AG10803 (cell line): ENCODE measurements around the gene FAR2.
"Not testable (repeated sequence)": the region's sequence is repeated elsewhere in the genome, so short reads cannot be mapped to it uniquely, and the experiment has no call there.

Experiments
- DNase-seq: peaks from one replicate; pipeline ENCODE4 v3.0.0; 2010; ENCODE audit warnings: low read depth
- H3K4me3 ChIP-seq: 2 replicates; pipeline ENCODE4 v1.5.1; 2011; ENCODE audit warnings: mild to moderate bottlenecking, low read length, control low read depth
- CTCF ChIP-seq: conservative IDR thresholded peaks from 2 replicates; pipeline ENCODE4 v1.5.1; 2011; ENCODE audit warnings: mild to moderate bottlenecking, low read length, control low read depth, inconsistent platforms

FAR2 gene

GRCh38 chr12:29164477-29165393, 15.7 kb downstream of the FAR2 start:
- peak; percentile 48 for DNase-seq
- no peak overlapping the region for H3K4me3 ChIP-seq
- no peak for TF ChIP-seq CTCF

GRCh38 chr12:29167445-29167844, 18.4 kb downstream of the FAR2 start:
- no peak for TF ChIP-seq CTCF
- H3K4me3 ChIP-seq = no peak overlapping the region
- no peak for DNase-seq

- no peak overlapping the region for H3K4me3 ChIP-seq
- TF ChIP-seq CTCF = no peak
- DNase-seq = no peak
Observed at GRCh38 chr12:29167988-29168387, 18.9 kb downstream of the FAR2 start.

GRCh38 chr12:29169978-29170377, 20.9 kb downstream of the FAR2 start:
- H3K4me3 ChIP-seq, DNase-seq: not testable (repeated sequence)

GRCh38 chr12:29170478-29171084, 21.5 kb downstream of the FAR2 start:
- not testable (repeated sequence) for DNase-seq

GRCh38 chr12:29171421-29172258, 22.6 kb downstream of the FAR2 start:
- TF ChIP-seq CTCF = no peak
- no peak overlapping the region for H3K4me3 ChIP-seq
- DNase-seq = no peak

More at GRCh38 chr12:29170478-29171084, 21.5 kb downstream of the FAR2 start:
- H3K4me3 ChIP-seq = not testable (repeated sequence)

GRCh38 chr12:29176941-29177340, 27.9 kb downstream of the FAR2 start:
- no peak for TF ChIP-seq CTCF
- peak; percentile 4 for DNase-seq
- H3K4me3 ChIP-seq = no peak overlapping the region

GRCh38 chr12:29182247-29182646, 33.2 kb downstream of the FAR2 start:
- DNase-seq, H3K4me3 ChIP-seq: not testable (repeated sequence)
